Measurements from ENCODE around the gene HMOX1. TPM values are rescaled to one million over a fixed set of nuclear protein-coding genes. Genes with fewer than 3 reads are reported as not detected.

HMOX1 gene
- total and polyA plus RNA-seq, 9 donors = 11.5 to 36.0 (median 24.8) TPM

DNA sequence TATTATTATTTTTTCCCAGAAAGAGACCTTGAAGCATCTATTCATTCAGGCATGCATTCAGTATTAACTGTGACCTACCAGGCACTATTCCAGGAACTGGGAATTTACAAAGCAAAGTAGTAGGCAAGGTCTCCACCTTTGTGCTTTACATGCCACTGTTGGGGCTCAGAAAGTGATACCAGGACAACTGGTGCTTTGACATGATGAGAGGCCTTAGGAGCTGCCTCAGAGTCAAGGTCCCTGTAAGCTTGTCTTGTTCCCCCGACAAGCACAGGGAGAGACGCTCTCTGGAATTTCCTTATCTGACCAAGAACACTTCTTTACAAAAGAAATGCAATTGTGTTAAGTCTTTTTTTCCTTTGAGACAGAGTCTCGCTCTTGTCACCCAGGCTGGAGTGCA lies 2.3 kb upstream of the HMOX1 start:
- peaks cover 5% of the 10 kb centered on the region for H3K36me3 ChIP-seq (ENCODE audit: control insufficient read depth, insufficient read depth, low read length)
- peaks cover 36% of the 10 kb centered on the region for H3K4me1 ChIP-seq (ENCODE audit: control insufficient read depth, insufficient read depth, low read length)
- no peak for DNase-seq
- H3K27me3 ChIP-seq (ENCODE audit: control insufficient read depth, insufficient read depth, low read length) = peaks cover 2% of the 10 kb centered on the region
- H3K4me3 ChIP-seq (ENCODE audit: low read length) = no peak overlapping the region
- no peak overlapping the region for H3K27ac ChIP-seq (ENCODE audit: low read length)
- H3K9me3 ChIP-seq (replicated peaks; ENCODE audit: control insufficient read depth, low read depth, low read length) = no peaks in the 10 kb centered on the region
- WGBS (ENCODE audit: insufficient coverage) = 100% methylated on average over 1 of the region's 3 CpGs

DNA sequence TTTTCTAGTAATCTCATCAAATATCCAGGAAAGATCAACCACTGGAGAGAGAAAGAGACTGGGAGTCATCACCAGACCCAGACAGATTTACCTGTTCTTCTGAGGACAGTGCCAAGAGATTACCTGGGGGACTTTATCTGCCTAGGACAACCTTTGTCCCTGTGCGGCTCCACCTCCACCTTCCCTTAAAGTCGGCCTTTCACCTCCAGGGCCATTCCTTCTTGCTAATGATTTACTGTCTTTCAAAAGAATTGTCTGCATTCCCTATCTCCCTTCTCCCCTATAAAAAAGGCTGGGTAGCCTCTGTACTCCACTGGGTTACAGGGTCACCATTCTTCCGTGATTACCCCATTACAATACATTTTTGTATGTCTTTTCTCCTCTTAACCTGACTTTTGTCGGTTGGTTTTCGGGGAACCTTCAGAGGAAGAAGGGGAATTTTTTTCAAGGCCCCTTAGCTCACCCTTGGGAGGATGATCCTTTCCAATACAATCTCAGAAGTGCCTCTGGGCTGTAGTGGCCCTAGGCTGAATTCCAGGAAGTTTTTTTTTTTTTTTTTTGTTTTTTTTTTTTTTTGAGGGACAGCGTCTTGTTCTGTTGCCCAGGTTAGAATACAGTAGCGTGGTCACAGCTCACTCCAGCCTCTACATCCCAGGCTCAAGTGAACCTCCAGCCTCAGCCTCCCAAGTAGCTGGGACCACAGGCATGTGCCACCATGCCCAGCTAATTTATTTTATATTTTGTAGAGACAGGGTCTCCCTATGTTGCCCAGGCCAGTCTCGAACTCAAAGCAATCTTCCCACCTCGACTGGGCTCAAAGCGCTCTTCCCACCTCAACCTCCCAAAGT lies 1.5 kb upstream of the HMOX1 start:
- H3K27me3 ChIP-seq (ENCODE audit: control insufficient read depth, insufficient read depth, low read length) = peaks cover 2% of the 10 kb centered on the region
- peaks cover 36% of the 10 kb centered on the region for H3K4me1 ChIP-seq (ENCODE audit: control insufficient read depth, insufficient read depth, low read length)
- 96% methylated on average over 5 of the region's 10 CpGs for WGBS (ENCODE audit: insufficient coverage)
- H3K9me3 ChIP-seq (replicated peaks; ENCODE audit: control insufficient read depth, low read depth, low read length) = no peaks in the 10 kb centered on the region
- H3K27ac ChIP-seq (ENCODE audit: low read length) = no peak overlapping the region
- no peak overlapping the region for H3K4me3 ChIP-seq (ENCODE audit: low read length)
- no peak for DNase-seq
- peaks cover 5% of the 10 kb centered on the region for H3K36me3 ChIP-seq (ENCODE audit: control insufficient read depth, insufficient read depth, low read length)

GRCh38 chr22:35380013-35380412 lies 883 bp upstream of the HMOX1 start:
- Histone ChIP-seq H3K4me1 (ENCODE audit: control insufficient read depth, insufficient read depth, low read length) (peaks cover 36% of the 10 kb centered on the region), H3K27me3 (ENCODE audit: control insufficient read depth, insufficient read depth, low read length) (peaks cover 2% of the 10 kb centered on the region), H3K9me3 (replicated peaks; ENCODE audit: control insufficient read depth, low read depth, low read length) (no peaks in the 10 kb centered on the region), H3K27ac (ENCODE audit: low read length) (no peak overlapping the region), H3K36me3 (ENCODE audit: control insufficient read depth, insufficient read depth, low read length) (peaks cover 5% of the 10 kb centered on the region), H3K4me3 (ENCODE audit: low read length) (no peak overlapping the region)
- 89% methylated on average over 6 of the region's 6 CpGs for WGBS (ENCODE audit: insufficient coverage)
- no peak for DNase-seq

- 33% methylated on average over 1 of the region's 5 CpGs for WGBS (ENCODE audit: insufficient coverage)
- H3K4me1 ChIP-seq (ENCODE audit: control insufficient read depth, insufficient read depth, low read length) = peaks cover 32% of the 10 kb centered on the region
- H3K27me3 ChIP-seq (ENCODE audit: control insufficient read depth, insufficient read depth, low read length) = peaks cover 2% of the 10 kb centered on the region
- H3K36me3 ChIP-seq (ENCODE audit: control insufficient read depth, insufficient read depth, low read length) = peaks cover 6% of the 10 kb centered on the region
- no peaks in the 10 kb centered on the region for H3K9me3 ChIP-seq (replicated peaks; ENCODE audit: control insufficient read depth, low read depth, low read length)
- peak; percentile 26 for DNase-seq
- H3K27ac ChIP-seq (ENCODE audit: low read length) = peak overlapping the region; percentile 56
- H3K4me3 ChIP-seq (ENCODE audit: low read length) = peak overlapping the region; percentile 48
Measured at GRCh38 chr22:35381424-35382009, 621 bp downstream of the HMOX1 start.

DNA sequence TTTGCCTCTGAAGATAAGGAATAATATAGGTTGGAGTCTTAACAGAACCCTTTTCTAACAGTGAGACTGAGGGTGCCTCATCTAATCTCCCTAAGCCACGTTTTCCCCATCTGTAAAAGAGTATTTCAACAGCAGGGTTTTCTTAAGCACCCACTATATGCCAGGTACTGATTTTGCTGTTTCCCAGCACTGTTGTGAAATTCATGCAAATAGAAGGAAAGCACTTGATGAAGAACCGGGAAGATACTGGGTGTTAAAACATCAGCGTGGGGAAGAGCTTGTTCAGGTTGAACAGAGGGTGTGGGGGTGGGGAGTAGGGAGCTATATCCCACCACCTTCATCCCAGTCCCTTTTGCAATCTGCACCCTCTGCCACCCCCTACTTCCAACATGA lies 2.8 kb downstream of the HMOX1 start:
- DNase-seq = no peak
- Histone ChIP-seq H3K27ac (ENCODE audit: low read length) (no peak overlapping the region), H3K27me3 (ENCODE audit: control insufficient read depth, insufficient read depth, low read length) (peaks cover 2% of the 10 kb centered on the region), H3K9me3 (replicated peaks; ENCODE audit: control insufficient read depth, low read depth, low read length) (no peaks in the 10 kb centered on the region), H3K4me3 (ENCODE audit: low read length) (no peak overlapping the region), H3K36me3 (ENCODE audit: control insufficient read depth, insufficient read depth, low read length) (peaks cover 11% of the 10 kb centered on the region), H3K4me1 (ENCODE audit: control insufficient read depth, insufficient read depth, low read length) (peaks cover 16% of the 10 kb centered on the region)
- WGBS (ENCODE audit: insufficient coverage) = 40% methylated on average over 1 of the region's 3 CpGs

- H3K4me1 ChIP-seq (ENCODE audit: control insufficient read depth, insufficient read depth, low read length) = peaks cover 14% of the 10 kb centered on the region
- H3K9me3 ChIP-seq (replicated peaks; ENCODE audit: control insufficient read depth, low read depth, low read length) = no peaks in the 10 kb centered on the region
- peaks cover 2% of the 10 kb centered on the region for H3K27me3 ChIP-seq (ENCODE audit: control insufficient read depth, insufficient read depth, low read length)
- no peak overlapping the region for H3K4me3 ChIP-seq (ENCODE audit: low read length)
- peaks cover 11% of the 10 kb centered on the region for H3K36me3 ChIP-seq (ENCODE audit: control insufficient read depth, insufficient read depth, low read length)
- no peak overlapping the region for H3K27ac ChIP-seq (ENCODE audit: low read length)
- WGBS (ENCODE audit: insufficient coverage) = 100% methylated on average over 1 of the region's 4 CpGs
- DNase-seq = no peak
Measured at GRCh38 chr22:35384527-35384926, 3.6 kb downstream of the HMOX1 start.

DNA sequence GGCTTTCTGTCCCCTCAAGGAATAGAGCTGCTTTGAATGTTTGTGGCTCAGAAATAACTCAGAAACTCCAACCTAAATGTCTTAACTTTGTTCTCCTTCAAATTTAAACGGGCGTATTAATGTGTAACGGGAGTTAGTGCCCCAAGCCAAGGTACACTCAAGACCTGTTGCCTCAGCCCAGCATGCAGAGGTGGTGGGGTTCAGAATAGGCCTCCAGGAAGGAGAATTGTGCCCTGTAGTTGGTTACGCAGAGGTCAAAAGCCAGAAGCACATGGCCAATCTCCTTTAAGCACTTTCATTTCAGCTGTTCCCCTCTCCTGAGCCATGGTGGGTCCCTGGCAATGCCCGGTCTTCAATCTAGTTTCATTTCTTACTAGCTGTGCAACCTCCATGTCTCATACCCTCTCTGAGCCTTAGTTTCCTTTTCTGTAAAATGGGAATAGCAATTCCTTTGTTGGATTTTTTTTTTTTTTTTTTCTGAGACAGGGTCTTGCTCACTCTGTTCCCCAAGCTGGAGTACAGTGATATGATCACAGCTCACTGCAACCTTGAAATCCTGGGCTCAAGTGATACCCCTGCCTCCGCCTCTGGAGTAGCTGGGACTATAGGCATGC lies 4.2 kb downstream of the HMOX1 start:
- peaks cover 11% of the 10 kb centered on the region for H3K36me3 ChIP-seq (ENCODE audit: control insufficient read depth, insufficient read depth, low read length)
- no peak for DNase-seq
- no peaks in the 10 kb centered on the region for H3K9me3 ChIP-seq (replicated peaks; ENCODE audit: control insufficient read depth, low read depth, low read length)
- H3K4me1 ChIP-seq (ENCODE audit: control insufficient read depth, insufficient read depth, low read length) = peaks cover 11% of the 10 kb centered on the region
- H3K27ac ChIP-seq (ENCODE audit: low read length) = no peak overlapping the region
- peaks cover 2% of the 10 kb centered on the region for H3K27me3 ChIP-seq (ENCODE audit: control insufficient read depth, insufficient read depth, low read length)
- no peak overlapping the region for H3K4me3 ChIP-seq (ENCODE audit: low read length)
- WGBS (ENCODE audit: insufficient coverage) = 74% methylated on average over 4 of the region's 6 CpGs

- Histone ChIP-seq H3K36me3 (ENCODE audit: control insufficient read depth, insufficient read depth, low read length) (peaks cover 11% of the 10 kb centered on the region), H3K27ac (ENCODE audit: low read length) (no peak overlapping the region), H3K9me3 (replicated peaks; ENCODE audit: control insufficient read depth, low read depth, low read length) (no peaks in the 10 kb centered on the region), H3K4me3 (ENCODE audit: low read length) (no peak overlapping the region), H3K4me1 (ENCODE audit: control insufficient read depth, insufficient read depth, low read length) (no peaks in the 10 kb centered on the region), H3K27me3 (ENCODE audit: control insufficient read depth, insufficient read depth, low read length) (no peaks in the 10 kb centered on the region)
- no peak for DNase-seq
- 94% methylated on average over 19 of the region's 19 CpGs for WGBS (ENCODE audit: insufficient coverage)
Measured at GRCh38 chr22:35386670-35387288, 5.9 kb downstream of the HMOX1 start.

GRCh38 chr22:35390933-35391332 lies 10.0 kb downstream of the HMOX1 start:
- no peak overlapping the region for H3K27ac ChIP-seq (ENCODE audit: low read length)
- no peaks in the 10 kb centered on the region for H3K4me1 ChIP-seq (ENCODE audit: control insufficient read depth, insufficient read depth, low read length)
- H3K27me3 ChIP-seq (ENCODE audit: control insufficient read depth, insufficient read depth, low read length) = no peaks in the 10 kb centered on the region
- 100% methylated on average over 1 of the region's 5 CpGs for WGBS (ENCODE audit: insufficient coverage)
- no peak overlapping the region for H3K4me3 ChIP-seq (ENCODE audit: low read length)
- no peak for DNase-seq
- H3K9me3 ChIP-seq (replicated peaks; ENCODE audit: control insufficient read depth, low read depth, low read length) = no peaks in the 10 kb centered on the region
- H3K36me3 ChIP-seq (ENCODE audit: control insufficient read depth, insufficient read depth, low read length) = peaks cover 7% of the 10 kb centered on the region

- Histone ChIP-seq H3K36me3 (ENCODE audit: control insufficient read depth, insufficient read depth, low read length) (no peaks in the 10 kb centered on the region), H3K9me3 (replicated peaks; ENCODE audit: control insufficient read depth, low read depth, low read length) (no peaks in the 10 kb centered on the region), H3K27ac (ENCODE audit: low read length) (no peak overlapping the region), H3K4me1 (ENCODE audit: control insufficient read depth, insufficient read depth, low read length) (no peaks in the 10 kb centered on the region), H3K27me3 (ENCODE audit: control insufficient read depth, insufficient read depth, low read length) (no peaks in the 10 kb centered on the region), H3K4me3 (ENCODE audit: low read length) (no peak overlapping the region)
- WGBS (ENCODE audit: insufficient coverage) = 88% methylated on average over 2 of the region's 2 CpGs
- no peak for DNase-seq
Measured at GRCh38 chr22:35392357-35392756, 11.5 kb downstream of the HMOX1 start.
